Activated T-cell treated with anti-CD3 and anti-CD28 coated beads, Interleukin-2, amount 50 U/mL, for 48 hours (primary cell): Measurements from ENCODE around the gene KDM7A.
"Not testable (repeated sequence)": the region's sequence is repeated elsewhere in the genome, so short reads cannot be mapped to it uniquely, and the experiment has no call there.

Experiments
- DNase-seq, 2 experiments: peaks; one replicate each; pipeline ENCODE4 v3.0.0-alpha.2; 2020

Gene KDM7A

DNA sequence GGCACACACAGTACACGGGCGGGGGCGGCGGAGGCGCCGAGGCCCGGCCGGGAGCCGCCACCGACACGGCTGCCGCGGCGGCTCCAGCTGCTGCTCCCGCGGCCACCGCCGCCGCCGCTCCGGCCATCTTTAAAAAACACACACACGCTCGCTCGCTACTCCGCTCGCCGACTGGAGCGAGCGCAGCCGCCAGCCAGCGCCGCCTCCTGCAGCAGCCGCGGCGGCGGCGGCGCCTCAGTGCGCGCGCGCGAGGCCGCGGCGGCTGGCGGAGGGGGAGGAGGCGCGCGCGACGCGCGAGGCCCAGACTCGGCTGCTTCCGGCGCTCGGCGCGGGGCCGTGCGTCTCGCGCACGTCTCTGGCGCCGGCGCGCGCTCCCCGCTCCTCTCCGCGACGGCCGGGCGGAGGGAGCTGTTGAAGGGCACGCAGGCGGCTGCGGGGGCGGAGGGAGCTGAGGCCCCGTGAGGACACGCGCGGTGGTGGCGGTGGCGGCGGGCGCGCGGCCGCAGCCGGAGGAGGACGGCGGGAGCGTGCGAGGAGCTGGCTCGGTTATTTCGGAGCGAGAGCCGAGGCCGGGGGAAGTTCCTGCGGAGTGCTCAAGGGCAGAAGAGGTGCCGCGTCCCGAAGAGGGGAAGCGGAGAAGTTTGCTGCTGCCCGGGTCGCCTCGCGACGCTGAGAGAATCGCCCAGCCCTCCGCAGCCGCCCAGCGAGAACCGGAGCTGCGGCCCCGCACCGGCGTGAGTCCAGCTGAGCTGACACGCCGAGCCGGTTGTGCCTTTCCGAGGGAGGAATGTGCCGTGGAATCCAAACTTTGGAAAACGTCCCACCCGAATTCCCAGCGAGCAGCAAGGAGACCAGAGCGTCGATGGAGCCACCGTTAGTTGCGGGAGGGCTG is at the start of gene KDM7A:
Gene KDM7A (minus strand): TSS at position 173 of the 892 bp plus-strand sequence. CDS start 46 bp downstream, at position 127.
- peak; percentile 89 to 93 for DNase-seq

DNA sequence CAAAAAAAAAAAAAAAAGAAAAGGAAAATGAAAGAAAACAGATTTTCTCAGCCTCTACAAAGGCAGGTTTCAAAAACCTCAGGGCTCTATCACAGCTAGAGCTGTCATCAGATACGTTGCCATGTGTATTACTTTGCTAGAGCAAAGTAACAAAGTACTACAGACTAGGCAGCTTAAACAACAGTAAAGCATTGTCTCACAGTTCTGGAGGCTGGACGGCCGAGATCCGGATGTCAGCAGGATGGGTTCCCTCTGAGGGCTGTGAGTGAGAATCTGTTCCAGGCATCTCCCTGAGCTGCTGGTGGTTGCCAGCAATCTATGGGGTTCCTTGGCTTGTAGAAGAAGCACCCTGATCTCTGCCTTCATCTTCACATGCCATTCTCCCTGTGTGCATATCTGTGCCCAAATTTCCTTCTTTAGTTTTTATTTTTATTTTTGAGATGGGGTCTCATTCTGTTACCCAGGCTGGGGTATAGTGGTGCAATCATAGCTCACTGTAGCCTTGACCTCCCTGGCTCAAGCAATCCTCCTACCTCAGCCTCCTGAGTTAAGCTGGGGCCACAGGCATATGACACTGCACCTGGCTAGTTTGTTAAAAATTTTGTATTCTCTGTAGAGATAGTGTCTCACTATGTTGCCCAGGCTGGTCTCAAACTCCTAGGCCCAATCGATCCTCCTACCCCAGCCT is 48.9 kb upstream of the KDM7A start:
- peak in 1 of 2 experiments; percentile 34 for DNase-seq

DNA sequence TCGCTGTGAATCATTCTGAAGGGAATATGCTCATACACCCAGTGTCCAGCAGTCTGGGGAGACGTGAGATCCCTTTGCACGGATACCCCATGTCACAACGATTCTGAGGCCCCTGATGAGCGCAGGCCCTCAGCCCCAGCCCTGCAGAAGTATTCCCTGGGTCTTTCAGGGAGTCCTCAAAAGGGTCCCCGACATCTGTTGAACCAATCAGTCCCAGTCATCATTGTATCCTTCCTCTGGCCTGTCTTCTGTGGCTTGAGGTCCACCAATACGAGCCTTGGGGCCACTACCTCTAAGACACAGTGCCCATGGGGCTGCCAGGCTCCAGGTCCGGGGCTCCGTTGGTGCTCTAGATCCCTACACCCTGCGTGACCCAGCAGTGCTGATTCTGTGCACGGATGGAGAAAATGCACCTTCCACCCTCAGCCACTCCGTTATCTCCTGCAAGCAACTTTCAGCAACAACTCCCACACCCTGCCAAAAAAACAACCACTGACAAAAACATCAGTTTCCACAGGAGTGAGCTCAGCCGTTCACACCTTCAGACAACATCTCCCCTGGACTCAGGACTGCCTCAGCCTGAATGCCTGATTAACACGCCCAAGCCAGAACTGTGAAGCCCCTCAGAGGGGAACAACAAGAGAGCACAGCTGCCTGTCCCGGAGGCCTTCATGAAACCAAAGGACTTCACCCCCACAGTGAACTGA is 46.9 kb upstream of the KDM7A start:
- peak; percentile 43 to 53 for DNase-seq

DNA sequence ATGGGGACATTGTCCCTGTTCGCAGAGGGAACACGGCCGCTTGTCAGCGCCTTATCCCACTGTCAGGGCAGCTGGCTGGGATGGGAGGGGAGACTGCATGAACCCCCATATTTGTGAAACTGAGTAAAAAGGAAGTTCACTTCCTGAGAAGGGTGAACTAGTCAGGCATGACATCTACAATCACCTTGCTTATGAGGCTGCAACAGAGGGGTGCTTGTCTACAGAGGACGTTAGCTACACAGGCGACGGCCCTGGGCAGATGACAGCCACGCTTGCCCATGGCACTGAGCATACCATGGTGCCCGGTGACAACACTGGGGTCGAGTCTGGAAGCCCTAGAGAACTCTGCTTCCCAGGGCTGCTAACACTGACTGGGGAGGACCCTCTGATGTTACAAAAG is 46.0 kb upstream of the KDM7A start:
- DNase-seq = no peak

- no peak for DNase-seq
Observed at GRCh38 chr7:140219672-140220524, 43.1 kb upstream of the KDM7A start.

GRCh38 chr7:140218656-140219055 is 41.9 kb upstream of the KDM7A start:
- DNase-seq = no peak

GRCh38 chr7:140217750-140218501 is 41.1 kb upstream of the KDM7A start:
- DNase-seq = no peak

GRCh38 chr7:140215281-140215680 is 38.5 kb upstream of the KDM7A start:
- DNase-seq = no peak

GRCh38 chr7:140214075-140214684 is 37.4 kb upstream of the KDM7A start:
- DNase-seq = peak; percentile 43 to 58

DNA sequence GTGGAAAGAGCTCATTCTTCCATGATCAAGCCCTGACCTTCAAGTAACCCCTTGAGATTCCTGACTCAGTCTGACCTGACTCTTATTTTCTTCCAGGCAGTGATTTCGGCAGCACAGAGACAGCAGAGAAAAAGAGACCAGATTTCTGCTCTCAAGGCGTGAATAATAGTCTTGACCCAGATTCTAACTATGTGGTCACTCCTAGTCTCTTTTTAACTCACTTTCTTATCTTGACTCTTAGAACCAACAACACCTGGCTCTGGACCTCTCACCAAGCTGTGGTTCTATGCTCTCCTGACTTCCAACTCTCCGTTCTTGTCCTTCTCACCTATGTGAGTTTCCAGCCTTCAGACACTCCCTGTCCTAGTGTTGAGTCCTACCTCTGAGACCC is 36.9 kb upstream of the KDM7A start:
- no peak for DNase-seq

GRCh38 chr7:140212100-140212881 is 35.5 kb upstream of the KDM7A start:
- peak; percentile 55 to 56 for DNase-seq

GRCh38 chr7:140211698-140212097 is 34.9 kb upstream of the KDM7A start:
- DNase-seq = no peak

DNA sequence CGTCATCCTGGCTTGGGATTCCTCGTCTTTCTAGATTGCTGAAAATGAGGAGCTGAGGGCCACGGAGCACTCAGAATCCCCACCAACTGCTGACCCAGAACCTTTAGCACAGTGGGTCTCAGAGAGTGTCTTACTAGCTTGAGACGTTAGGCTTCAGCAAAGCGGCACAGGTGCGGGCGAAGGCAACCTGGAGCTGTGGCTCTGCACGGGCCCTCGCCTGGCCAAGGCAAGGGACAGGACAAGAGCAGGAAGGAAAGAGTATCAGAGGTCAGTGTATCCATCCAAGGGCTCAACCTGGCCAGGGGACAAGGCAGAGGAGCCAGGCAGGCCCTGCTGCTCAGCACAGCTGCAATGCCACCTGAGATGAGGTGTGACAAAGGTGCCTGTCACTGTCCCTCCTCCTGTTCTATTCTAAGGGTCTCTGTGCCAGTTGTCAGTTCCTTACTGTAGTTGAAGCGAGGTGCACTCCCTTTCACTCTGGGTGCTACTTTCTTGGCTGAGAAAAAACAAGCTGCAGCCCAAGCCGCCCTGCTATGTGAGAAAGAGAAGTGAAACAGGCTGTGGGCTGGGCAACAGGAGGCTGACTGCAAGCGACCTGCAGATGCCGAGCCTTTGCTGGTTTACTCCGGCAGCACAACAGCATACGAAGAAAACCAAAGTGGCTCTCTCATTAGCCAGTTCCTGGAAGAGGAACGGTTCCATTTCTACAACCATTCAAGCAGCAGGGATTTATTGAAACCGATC is 33.3 kb upstream of the KDM7A start:
- DNase-seq = peak; percentile 70 to 75

GRCh38 chr7:140206616-140207389 is 30.0 kb upstream of the KDM7A start:
- no peak for DNase-seq

DNA sequence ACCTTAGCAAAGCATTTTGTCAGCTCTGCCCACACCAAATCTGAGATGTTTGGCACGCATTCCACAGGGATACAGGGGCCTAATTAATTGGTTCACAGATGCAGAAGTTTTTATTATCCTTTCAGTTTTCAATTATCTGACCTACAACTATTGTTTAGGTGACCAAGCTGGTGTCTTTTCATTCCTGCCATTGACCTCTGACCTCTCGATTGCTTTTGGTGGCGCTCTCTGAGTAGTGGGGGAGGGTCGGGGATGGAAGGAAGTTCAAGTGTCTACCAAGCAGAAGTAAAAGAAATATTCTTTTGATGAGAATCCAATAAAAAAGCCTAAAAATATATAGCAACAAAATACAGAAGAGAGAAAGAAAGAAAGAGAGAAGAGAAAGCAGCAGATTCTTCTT is 28.8 kb upstream of the KDM7A start:
- no peak for DNase-seq

- no peak for DNase-seq
Observed at GRCh38 chr7:140203556-140203955, 26.8 kb upstream of the KDM7A start.

DNA sequence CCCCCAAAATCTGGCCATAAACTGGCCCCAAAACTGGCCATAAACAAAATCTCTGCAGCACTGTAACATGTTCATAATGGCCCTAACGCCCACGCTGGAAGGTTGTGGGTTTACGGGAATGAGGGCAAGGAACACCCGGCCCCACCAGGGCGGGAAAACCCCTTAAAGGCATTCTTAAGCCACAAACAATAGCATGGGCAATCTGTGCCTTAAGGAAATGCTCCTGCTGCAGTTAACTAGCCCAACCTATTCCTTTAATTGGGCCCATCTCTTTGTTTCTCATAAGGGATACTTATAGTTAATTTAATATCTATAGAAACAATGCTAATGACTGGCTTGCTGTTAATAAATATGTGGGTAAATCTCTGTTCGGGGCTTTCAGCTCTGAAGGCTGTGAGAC is 26.2 kb upstream of the KDM7A start:
- DNase-seq = not testable (repeated sequence)

DNA sequence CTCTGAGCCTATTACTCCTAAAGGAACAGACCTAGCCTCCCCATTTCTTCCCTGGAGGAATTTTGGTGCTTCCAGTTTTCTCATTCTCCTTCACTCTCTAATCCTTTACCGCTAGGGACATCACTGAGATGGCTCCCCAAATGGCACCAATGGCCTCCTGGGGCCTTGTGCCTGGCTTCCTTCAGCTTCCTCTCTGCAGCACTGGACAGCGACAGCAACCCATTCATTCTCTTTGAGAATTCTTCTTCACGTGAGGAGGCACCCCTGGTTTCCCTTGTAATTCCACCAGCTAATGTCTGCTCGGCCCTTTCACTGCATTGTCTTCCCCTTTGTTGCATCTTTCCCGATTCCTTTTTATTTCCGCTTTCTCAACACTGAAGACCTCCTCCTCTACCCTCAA is 24.6 kb upstream of the KDM7A start:
- no peak for DNase-seq
